Neural progenitor cell (in vitro differentiated cells): ENCODE results near the gene PDLIM4.

Experiments
- CTCF ChIP-seq: fragments of 200-600 bp; sonication (generic); IDR thresholded peaks from 2 replicates; pipeline ENCODE4 v1.5.1; 2017; ENCODE audit warnings: antibody characterized with exemption, mild to moderate bottlenecking
- EZH2 ChIP-seq: fragments of 200-600 bp; sonication (generic); IDR thresholded peaks from 2 replicates; pipeline ENCODE4 v1.6.1; 2017; ENCODE audit warnings: antibody characterized with exemption, mild to moderate bottlenecking, moderate library complexity
- EZH2phosphoT487 ChIP-seq: fragments of 200-600 bp; sonication (generic); IDR thresholded peaks from 2 replicates; pipeline ENCODE4 v1.6.1; 2017; ENCODE audit warnings: antibody characterized with exemption

- TF ChIP-seq CTCF (no peak), EZH2 (no peak), EZH2phosphoT487 (no peak)
Measured at GRCh38 chr5:132220491-132220890, 37.0 kb upstream of the PDLIM4 start.
